ENCODE data around the gene LPGAT1. TPM values are rescaled to one million over a fixed set of nuclear protein-coding genes. Genes with fewer than 3 reads are reported as not detected.

The LPGAT1 gene
- total RNA-seq, 1 experiment from 2014 or later: 37.5 TPM

GRCh38 chr1:211814313-211814712, 16.2 kb downstream of the LPGAT1 start:
- Histone ChIP-seq H3K36me3 (ENCODE audit: insufficient read depth, low read length, poor library complexity, severe bottlenecking) (peaks cover 4% of the 10 kb centered on the region), H3K27me3 (replicated peaks; ENCODE audit: insufficient read depth, low read depth, low read length, poor library complexity) (no peaks in the 10 kb centered on the region), H3K27ac (ENCODE audit: low read depth, low read length, poor library complexity, severe bottlenecking) (no peak overlapping the region), H3K4me3 (ENCODE audit: low read depth, low read length, poor library complexity, severe bottlenecking) (no peak overlapping the region), H3K4me1 (ENCODE audit: insufficient read depth, low read length, poor library complexity, severe bottlenecking) (no peaks in the 10 kb centered on the region), H3K9me3 (ENCODE audit: low read depth, low read length, poor library complexity, severe bottlenecking) (peaks cover 3% of the 10 kb centered on the region)
- intact Hi-C loops (cut with micrococcal nuclease; ENCODE audit: unreplicated experiment): no loop called here
- ChIA-PET CTCF (no interaction called here), POLR2A (ENCODE audit: low non-redundant PET) (no interaction called here)
- no peak for DNase-seq (ENCODE audit: low spot score)
- TF ChIP-seq CTCF (conservative IDR thresholded peaks at IDR 0.05; ENCODE audit: low read depth, low read length) (no peak), EZH2 (IDR thresholded peaks at IDR 0.05; ENCODE audit: borderline replicate concordance, low read depth, low read length, poor library complexity, severe bottlenecking) (no peak)
- no TSS peak for BruUV-seq (replicated peaks)

GRCh38 chr1:211813590-211813989, 17.0 kb downstream of the LPGAT1 start:
- no peak overlapping the region for H3K4me3 ChIP-seq (ENCODE audit: low read depth, low read length, poor library complexity, severe bottlenecking)
- peaks cover 4% of the 10 kb centered on the region for H3K36me3 ChIP-seq (ENCODE audit: insufficient read depth, low read length, poor library complexity, severe bottlenecking)
- no peak for DNase-seq (ENCODE audit: low spot score)
- H3K4me1 ChIP-seq (ENCODE audit: insufficient read depth, low read length, poor library complexity, severe bottlenecking): no peaks in the 10 kb centered on the region
- ChIA-PET CTCF (no interaction called here), POLR2A (ENCODE audit: low non-redundant PET) (no interaction called here)
- TF ChIP-seq CTCF (conservative IDR thresholded peaks at IDR 0.05; ENCODE audit: low read depth, low read length) (no peak), EZH2 (IDR thresholded peaks at IDR 0.05; ENCODE audit: borderline replicate concordance, low read depth, low read length, poor library complexity, severe bottlenecking) (no peak)
- intact Hi-C loops (cut with micrococcal nuclease; ENCODE audit: unreplicated experiment): no loop called here
- H3K9me3 ChIP-seq (ENCODE audit: low read depth, low read length, poor library complexity, severe bottlenecking): peaks cover 3% of the 10 kb centered on the region
- no peak overlapping the region for H3K27ac ChIP-seq (ENCODE audit: low read depth, low read length, poor library complexity, severe bottlenecking)
- no TSS peak for BruUV-seq (replicated peaks)
- no peaks in the 10 kb centered on the region for H3K27me3 ChIP-seq (replicated peaks; ENCODE audit: insufficient read depth, low read depth, low read length, poor library complexity)

GRCh38 chr1:211812584-211812983, 18.0 kb downstream of the LPGAT1 start:
- H3K27ac ChIP-seq (ENCODE audit: low read depth, low read length, poor library complexity, severe bottlenecking): no peak overlapping the region
- H3K9me3 ChIP-seq (ENCODE audit: low read depth, low read length, poor library complexity, severe bottlenecking): peaks cover 3% of the 10 kb centered on the region
- no peak overlapping the region for H3K4me3 ChIP-seq (ENCODE audit: low read depth, low read length, poor library complexity, severe bottlenecking)
- peaks cover 4% of the 10 kb centered on the region for H3K36me3 ChIP-seq (ENCODE audit: insufficient read depth, low read length, poor library complexity, severe bottlenecking)
- TF ChIP-seq EZH2 (IDR thresholded peaks at IDR 0.05; ENCODE audit: borderline replicate concordance, low read depth, low read length, poor library complexity, severe bottlenecking): no peak
- TF ChIP-seq CTCF (conservative IDR thresholded peaks at IDR 0.05; ENCODE audit: low read depth, low read length): no peak
- H3K27me3 ChIP-seq (replicated peaks; ENCODE audit: insufficient read depth, low read depth, low read length, poor library complexity): no peaks in the 10 kb centered on the region
- intact Hi-C loops (cut with micrococcal nuclease; ENCODE audit: unreplicated experiment): no loop called here
- DNase-seq (ENCODE audit: low spot score): no peak
- no peaks in the 10 kb centered on the region for H3K4me1 ChIP-seq (ENCODE audit: insufficient read depth, low read length, poor library complexity, severe bottlenecking)
- POLR2A ChIA-PET (ENCODE audit: low non-redundant PET): no interaction called here
- BruUV-seq (replicated peaks): no TSS peak
- CTCF ChIA-PET: no interaction called here

Data from A673 (cell line).